OCI-LY3 (cell line): ENCODE data around the gene EZH2.

Source experiments
- H2AFZ ChIP-seq: fragments of 200-600, 300-600 bp; shearing (Covaris generic); 2 replicates; pipeline ENCODE4 v1.6.0; 2014; ENCODE audit warnings: antibody characterized with exemption, low read depth, low read length
- H3K27ac ChIP-seq: fragments of 200-600, 300-600 bp; sonication (generic); 2 replicates; pipeline ENCODE4 v1.5.1; 2014; ENCODE audit warnings: mild to moderate bottlenecking, low read length, moderate library complexity, mixed read lengths
- H3K27me3 ChIP-seq: fragments of 200-600, 300-600 bp; sonication (generic); 2 replicates; pipeline ENCODE4 v1.6.1; 2014; ENCODE audit warnings: low read depth, low read length, mixed read lengths
- H3K36me3 ChIP-seq: fragments of 200-600, 300-600 bp; sonication (generic); replicated peaks from 2 replicates; pipeline ENCODE3; 2014; ENCODE audit warnings: low read depth, low read length, mixed read lengths
- H3K4me1 ChIP-seq: fragments of 300-600, 200-600 bp; sonication (generic); 2 replicates; pipeline ENCODE4 v1.6.1; 2014; ENCODE audit warnings: low read length, mixed read lengths
- H3K4me2 ChIP-seq: fragments of 200-600, 300-600 bp; sonication (generic); 2 replicates; pipeline ENCODE4 v1.6.1; 2014; ENCODE audit warnings: low read length, mixed read lengths
- H3K4me3 ChIP-seq: fragments of 300-600, 200-600 bp; sonication (generic); 2 replicates; pipeline ENCODE4 v1.5.1; 2014; ENCODE audit warnings: antibody characterized with exemption, mild to moderate bottlenecking, low read length, moderate library complexity
- H3K79me2 ChIP-seq: fragments of 300-600, 200-600 bp; shearing (Covaris generic); 2 replicates; pipeline ENCODE4 v1.6.1; 2014; ENCODE audit warnings: mild to moderate bottlenecking, low read length, mixed read lengths
- H3K9ac ChIP-seq: fragments of 300-600, 200-600 bp; shearing (Covaris generic); 2 replicates; pipeline ENCODE4 v1.6.0; 2014; ENCODE audit warnings: mild to moderate bottlenecking, low read length, moderate library complexity
- H3K9me3 ChIP-seq: fragments of 200-600, 300-600 bp; shearing (Covaris generic); 2 replicates; pipeline ENCODE4 v1.6.1; 2014; ENCODE audit warnings: low read length, mixed read lengths; ENCODE audit not compliant: insufficient read depth
- H4K20me1 ChIP-seq: fragments of 200-600, 300-600 bp; sonication (generic); 2 replicates; pipeline ENCODE4 v1.6.1; 2016; ENCODE audit warnings: low read length, mixed read lengths; ENCODE audit not compliant: insufficient read depth
- EZH2phosphoT487 ChIP-seq: fragments of 200-600 bp; shearing (Covaris generic); IDR thresholded peaks from 2 replicates; pipeline ENCODE4 v1.6.1; 2018; ENCODE audit warnings: antibody characterized with exemption, mixed run types, low read depth
- TF ChIP-seq, protein P1 (sequence below): fragments of 200-600, 300-600 bp; sonication (generic); IDR thresholded peaks from 2 replicates; pipeline ENCODE4 v1.5.1; 2014; ENCODE audit warnings: antibody characterized with exemption, low read length, low read depth

The EZH2 gene

DNA sequence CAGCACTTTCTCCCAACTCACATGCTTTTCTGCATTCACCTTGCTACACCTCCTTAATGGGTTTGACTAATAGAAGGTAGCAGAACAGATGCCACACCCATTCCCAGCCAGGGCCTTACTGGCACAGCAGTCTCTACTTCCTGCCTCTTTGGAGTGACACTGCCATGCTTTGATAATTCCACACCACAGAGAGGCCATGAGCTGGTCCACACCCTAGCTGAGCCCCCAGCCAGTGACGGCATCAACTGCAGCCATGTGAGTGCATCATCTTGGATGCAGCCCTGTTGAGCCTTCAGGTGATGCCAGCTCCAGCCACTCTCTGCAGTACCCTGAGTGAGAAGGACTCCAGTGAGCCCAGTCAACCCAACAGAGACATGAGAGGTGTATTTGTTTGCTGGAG lies 27.5 kb upstream of the EZH2 start:
- Histone ChIP-seq H3K27ac (peak overlapping the region; percentile 95), H3K9ac (peak overlapping the region; percentile 77; the same call in 1 of the 2 replicates), H3K27me3 (no peaks in the 10 kb centered on the region), H3K9me3 (no peaks in the 10 kb centered on the region), H3K4me2 (peak overlapping the region; percentile 79), H3K79me2 (peaks cover 23% of the 10 kb centered on the region), H3K36me3 (peaks cover 3% of the 10 kb centered on the region), H2AFZ (no peak overlapping the region), H3K4me1 (peaks cover 83% of the 10 kb centered on the region), H4K20me1 (no peaks in the 10 kb centered on the region), H3K4me3 (no peak overlapping the region; the same call in 1 of the 2 replicates)
- TF ChIP-seq EZH2phosphoT487, result no peak
- TF ChIP-seq, protein P1, sequence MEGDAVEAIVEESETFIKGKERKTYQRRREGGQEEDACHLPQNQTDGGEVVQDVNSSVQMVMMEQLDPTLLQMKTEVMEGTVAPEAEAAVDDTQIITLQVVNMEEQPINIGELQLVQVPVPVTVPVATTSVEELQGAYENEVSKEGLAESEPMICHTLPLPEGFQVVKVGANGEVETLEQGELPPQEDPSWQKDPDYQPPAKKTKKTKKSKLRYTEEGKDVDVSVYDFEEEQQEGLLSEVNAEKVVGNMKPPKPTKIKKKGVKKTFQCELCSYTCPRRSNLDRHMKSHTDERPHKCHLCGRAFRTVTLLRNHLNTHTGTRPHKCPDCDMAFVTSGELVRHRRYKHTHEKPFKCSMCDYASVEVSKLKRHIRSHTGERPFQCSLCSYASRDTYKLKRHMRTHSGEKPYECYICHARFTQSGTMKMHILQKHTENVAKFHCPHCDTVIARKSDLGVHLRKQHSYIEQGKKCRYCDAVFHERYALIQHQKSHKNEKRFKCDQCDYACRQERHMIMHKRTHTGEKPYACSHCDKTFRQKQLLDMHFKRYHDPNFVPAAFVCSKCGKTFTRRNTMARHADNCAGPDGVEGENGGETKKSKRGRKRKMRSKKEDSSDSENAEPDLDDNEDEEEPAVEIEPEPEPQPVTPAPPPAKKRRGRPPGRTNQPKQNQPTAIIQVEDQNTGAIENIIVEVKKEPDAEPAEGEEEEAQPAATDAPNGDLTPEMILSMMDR, result no peak

DNA sequence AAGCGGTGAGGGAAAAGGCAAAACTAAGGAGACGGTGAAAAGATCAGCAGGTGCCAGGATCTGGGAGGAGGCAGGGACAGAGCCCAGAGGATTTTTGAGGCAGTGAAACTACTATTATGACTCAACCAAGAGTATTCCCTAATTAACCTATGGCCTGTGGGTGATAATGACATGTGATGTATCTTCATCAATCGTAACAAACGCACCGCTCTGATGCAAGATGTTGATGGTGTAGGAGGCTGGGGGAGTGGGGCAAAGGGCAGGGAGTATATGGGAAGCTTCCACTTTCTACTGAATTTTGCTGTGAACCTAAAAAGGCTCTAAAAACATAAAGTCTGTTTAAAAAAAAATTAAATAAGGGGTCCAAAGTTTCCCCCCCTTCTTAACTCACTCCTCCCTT lies 25.5 kb upstream of the EZH2 start:
- Histone ChIP-seq H3K79me2 (peaks cover 17% of the 10 kb centered on the region), H3K27me3 (no peaks in the 10 kb centered on the region), H4K20me1 (no peaks in the 10 kb centered on the region), H3K36me3 (no peaks in the 10 kb centered on the region), H3K9me3 (no peaks in the 10 kb centered on the region), H3K4me1 (peaks cover 73% of the 10 kb centered on the region), H2AFZ (no peak overlapping the region), H3K4me3 (peak overlapping the region; percentile 29), H3K9ac (peak overlapping the region; percentile 8; the same call in 1 of the 2 replicates), H3K4me2 (peak overlapping the region; percentile 53), H3K27ac (no peak overlapping the region)
- TF ChIP-seq EZH2phosphoT487, result no peak
- TF ChIP-seq, protein P1, result no peak

DNA sequence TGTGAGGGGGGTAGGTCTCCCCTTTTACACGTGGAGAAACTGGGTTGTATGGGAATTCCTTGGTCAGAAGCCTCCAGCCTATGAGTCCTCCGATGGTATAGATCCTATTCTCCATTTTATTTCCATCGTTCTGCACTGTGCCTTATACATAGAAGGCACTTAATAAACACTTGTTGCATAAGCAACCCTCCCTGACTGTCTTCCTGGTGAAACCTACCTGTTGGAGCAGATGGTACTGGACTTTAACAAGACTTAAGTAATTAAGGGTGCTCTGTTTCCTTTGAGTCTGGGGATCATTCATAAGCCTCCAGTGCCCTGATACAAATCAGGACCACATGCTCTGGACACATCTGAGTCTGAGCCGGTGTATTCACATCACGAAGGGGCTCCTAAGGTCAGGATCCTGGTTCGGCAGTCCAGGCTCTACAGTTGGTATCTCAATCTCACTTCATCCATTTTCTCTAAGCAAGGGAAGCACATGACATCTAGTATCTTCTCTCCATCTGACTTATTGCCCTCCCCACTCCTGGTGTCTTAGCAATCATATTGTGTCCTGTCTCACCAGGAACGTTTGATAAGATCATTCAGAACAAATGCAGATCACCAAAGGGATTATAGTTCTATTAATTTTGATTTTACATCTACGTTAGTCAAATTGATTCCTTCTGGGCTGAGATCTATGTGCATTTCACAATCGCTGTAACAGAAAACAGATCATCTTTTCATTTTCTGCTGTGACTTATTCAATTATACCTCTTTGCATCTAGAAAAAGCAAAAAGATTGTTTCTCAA lies 22.8 kb upstream of the EZH2 start:
- peaks cover 7% of the 10 kb centered on the region for H3K79me2 ChIP-seq
- no peak overlapping the region for H2AFZ ChIP-seq
- no peak overlapping the region for H3K4me2 ChIP-seq
- H3K36me3 ChIP-seq, result no peaks in the 10 kb centered on the region
- no peaks in the 10 kb centered on the region for H4K20me1 ChIP-seq
- no peak overlapping the region for H3K27ac ChIP-seq
- no peak overlapping the region for H3K9ac ChIP-seq
- peaks cover 67% of the 10 kb centered on the region for H3K4me1 ChIP-seq
- no peaks in the 10 kb centered on the region for H3K27me3 ChIP-seq
- no peak for TF ChIP-seq EZH2phosphoT487
- no peak overlapping the region for H3K4me3 ChIP-seq
- H3K9me3 ChIP-seq, result 0 out of 2 replicates have a peak, but pooled peaks cover 4% of the 10 kb centered on the region

DNA sequence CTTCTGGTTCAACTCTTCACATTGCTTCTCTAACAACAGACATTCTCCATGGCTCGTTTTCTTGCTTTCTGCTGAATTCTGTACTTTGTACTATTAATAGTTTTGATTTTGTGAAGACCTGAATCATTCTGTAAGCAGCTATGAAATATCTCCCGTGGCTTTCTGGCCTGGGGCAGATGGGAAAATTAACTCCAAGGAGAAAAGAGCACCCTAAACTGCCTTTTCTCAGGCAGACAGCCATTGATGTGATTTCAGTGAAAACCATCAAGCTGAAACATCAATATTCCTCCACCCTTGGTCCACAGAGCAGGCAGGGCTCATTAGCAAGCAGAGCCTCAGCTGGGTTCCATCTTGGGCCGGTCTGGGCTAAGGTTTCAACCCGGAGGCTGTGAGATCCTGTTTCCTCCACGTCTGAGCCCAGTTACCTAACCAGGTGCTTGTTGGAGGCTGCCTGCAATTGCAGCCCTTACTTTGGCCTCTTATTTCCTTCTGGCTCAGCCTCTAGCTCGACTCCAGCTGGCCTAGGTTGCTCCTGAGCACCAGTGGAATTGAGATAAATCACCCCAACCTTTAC lies 21.1 kb upstream of the EZH2 start:
- Histone ChIP-seq H3K36me3 (no peaks in the 10 kb centered on the region), H3K79me2 (no peaks in the 10 kb centered on the region), H2AFZ (peak overlapping the region; percentile 22; the same call in 1 of the 2 replicates), H3K4me3 (no peak overlapping the region), H3K27ac (peak overlapping the region; percentile 6; the same call in 1 of the 2 replicates), H4K20me1 (no peaks in the 10 kb centered on the region), H3K4me1 (peaks cover 50% of the 10 kb centered on the region), H3K9ac (no peak overlapping the region), H3K9me3 (0 out of 2 replicates have a peak, but pooled peaks cover 4% of the 10 kb centered on the region), H3K27me3 (no peaks in the 10 kb centered on the region), H3K4me2 (peak overlapping the region; percentile 27)
- TF ChIP-seq, protein P1, result no peak
- no peak for TF ChIP-seq EZH2phosphoT487
